Trophoblast cell (in vitro differentiated cells and primary cell): ENCODE measurements around the gene POM121C. TPM values are rescaled to one million over a fixed set of nuclear protein-coding genes. Genes with fewer than 3 reads are reported as not detected.
"Not testable (repeated sequence)": the region's sequence is repeated elsewhere in the genome, so short reads cannot be mapped to it uniquely, and the experiment has no call there.

ENCODE experiments used
- DNase-seq, 2 donors: peaks; one replicate each; pipeline ENCODE4 v3.0.0-alpha.2; 2016
- H2AFZ ChIP-seq: 2 replicates; pipeline ENCODE4 v1.6.1; 2013; ENCODE audit warnings: low read length, moderate library complexity, mild to moderate bottlenecking; ENCODE audit not compliant: insufficient read depth, poor library complexity
- H2AK5ac ChIP-seq: 2 replicates; pipeline ENCODE4 v1.6.1; 2013; ENCODE audit warnings: mild to moderate bottlenecking, low read length
- H2BK120ac ChIP-seq: 2 replicates; pipeline ENCODE4 v1.6.1; 2013; ENCODE audit warnings: low read length, mild to moderate bottlenecking, moderate library complexity; ENCODE audit not compliant: insufficient read depth, poor library complexity
- H2BK12ac ChIP-seq: 2 replicates; pipeline ENCODE4 v1.6.1; 2013; ENCODE audit warnings: mild to moderate bottlenecking, low read length, moderate library complexity
- H2BK5ac ChIP-seq: 2 replicates; pipeline ENCODE4 v1.6.1; 2013; ENCODE audit warnings: low read length, low read depth, moderate library complexity, mild to moderate bottlenecking; ENCODE audit not compliant: poor library complexity
- H3K14ac ChIP-seq: 2 replicates; pipeline ENCODE4 v1.6.1; 2013; ENCODE audit warnings: mild to moderate bottlenecking, low read length
- H3K18ac ChIP-seq: 2 replicates; pipeline ENCODE4 v1.6.1; 2013; ENCODE audit warnings: mild to moderate bottlenecking, low read length
- H3K23ac ChIP-seq: 2 replicates; pipeline ENCODE4 v1.6.1; 2013; ENCODE audit warnings: low read length
- H3K27ac ChIP-seq: 2 replicates; pipeline ENCODE4 v1.5.1; 2013; ENCODE audit warnings: low read depth, mild to moderate bottlenecking, inconsistent platforms, low read length, moderate library complexity
- H3K27me3 ChIP-seq: 2 replicates; pipeline ENCODE4 v1.6.1; 2013; ENCODE audit warnings: inconsistent platforms, mild to moderate bottlenecking, low read length, moderate library complexity; ENCODE audit not compliant: insufficient read depth
- H3K36me3 ChIP-seq, 2 experiments: 1 replicate in 1 of 2; 2 replicates in 1 of 2; pipeline ENCODE4 v1.6.1; 2013; ENCODE audit warnings: low read length in 2 of 2, mild to moderate bottlenecking in 2 of 2, moderate library complexity in 1 of 2; ENCODE audit not compliant: insufficient read depth in 2 of 2, control insufficient read depth in 1 of 2
- H3K4ac ChIP-seq: 2 replicates; pipeline ENCODE4 v1.6.1; 2013; ENCODE audit warnings: low read depth, mild to moderate bottlenecking, low read length, moderate library complexity
- H3K4me1 ChIP-seq, 2 experiments: 1 replicate in 1 of 2; 2 replicates in 1 of 2; pipeline ENCODE4 v1.6.1; 2013; ENCODE audit warnings: low read length in 2 of 2, mild to moderate bottlenecking in 2 of 2, moderate library complexity in 1 of 2; ENCODE audit not compliant: insufficient read depth in 2 of 2, control insufficient read depth in 1 of 2
- H3K4me2 ChIP-seq: 2 replicates; pipeline ENCODE4 v1.6.1; 2013; ENCODE audit warnings: inconsistent platforms, mild to moderate bottlenecking, low read length, moderate library complexity
- H3K4me3 ChIP-seq: 2 replicates; pipeline ENCODE4 v1.5.1; 2013; ENCODE audit warnings: mild to moderate bottlenecking, low read depth, low read length, inconsistent platforms
- H3K79me1 ChIP-seq: one replicate; pipeline ENCODE4 v1.6.1; 2013; ENCODE audit warnings: low read length
- H3K79me2 ChIP-seq: 2 replicates; pipeline ENCODE4 v1.6.1; 2013; ENCODE audit warnings: low read length, mild to moderate bottlenecking; ENCODE audit not compliant: control insufficient read depth, insufficient read depth, poor library complexity
- H3K9ac ChIP-seq: 2 replicates; pipeline ENCODE4 v1.6.1; 2013; ENCODE audit warnings: mild to moderate bottlenecking, low read length
- H3K9me3 ChIP-seq: 2 replicates; pipeline ENCODE4 v1.6.1; 2013; ENCODE audit warnings: low read depth, mild to moderate bottlenecking, control low read depth, inconsistent platforms, low read length; ENCODE audit not compliant: insufficient read depth
- H4K12ac ChIP-seq: 2 replicates; pipeline ENCODE4 v1.6.1; 2013; ENCODE audit warnings: low read depth, mild to moderate bottlenecking, low read length, moderate library complexity
- H4K8ac ChIP-seq: 2 replicates; pipeline ENCODE4 v1.6.1; 2013; ENCODE audit warnings: low read depth, mild to moderate bottlenecking, low read length, moderate library complexity
- H4K91ac ChIP-seq: one replicate; pipeline ENCODE4 v1.6.1; 2013; ENCODE audit warnings: low read depth, mild to moderate bottlenecking, low read length, moderate library complexity
- WGBS: extraction: QIAGEN DNeasy Blood & Tissue Kit; methylation state at CpG from one replicate; pipeline ENCODE4 v1.1.7; 2013; ENCODE audit warnings: missing lambda C conversion rate; ENCODE audit not compliant: insufficient read length, insufficient coverage; ENCODE audit errors: extremely low coverage; 5-methylcytosine and 5-hydroxymethylcytosine counted together
- polyA plus RNA-seq: library from polyadenylated mRNA; stranded (reverse); fragments of 200-250 nt; gene quantifications from 2 replicates; pipeline ENCODE4 v1.2.3, GENCODE V29; 2013

The POM121C gene
- polyA plus RNA-seq = 48.4 and 49.6 TPM in 2 replicates

DNA sequence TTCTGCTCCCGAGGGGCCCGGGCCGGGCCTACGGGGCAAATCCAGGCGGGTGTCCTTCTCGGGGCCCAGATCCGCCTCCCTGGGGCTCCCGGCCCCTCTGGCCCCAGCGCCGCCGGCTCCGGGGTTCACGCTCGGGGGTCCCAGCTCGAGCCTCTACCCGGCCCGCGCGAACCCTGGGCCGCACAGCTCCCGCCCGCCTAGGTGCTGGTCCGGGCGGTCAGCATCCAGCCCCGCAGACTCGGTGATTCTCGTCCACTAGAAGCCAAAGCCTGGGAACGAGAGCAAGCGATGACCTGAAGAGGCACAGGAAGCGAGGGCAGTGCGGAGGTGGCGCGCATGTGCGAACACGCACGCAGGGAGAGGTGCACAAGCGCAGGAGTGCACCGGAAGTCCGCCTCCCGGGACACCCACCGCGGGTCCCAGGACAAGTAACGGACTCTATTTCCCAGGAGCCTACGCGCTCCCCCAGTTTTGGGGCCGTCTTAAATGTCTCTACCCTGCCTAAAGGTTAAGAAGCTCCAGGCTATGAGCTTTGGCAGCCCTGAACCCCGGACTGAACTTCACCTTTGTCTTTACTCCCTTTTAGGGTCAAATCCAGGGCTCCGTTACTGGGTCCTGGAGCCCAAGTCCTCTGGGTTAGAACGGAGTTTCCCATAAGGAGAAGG is at the start of gene POM121C:
TSS of gene POM121C (minus strand) at position 321 of the 665 bp plus-strand sequence. CDS start 44,803 bp downstream, outside the sequence.
- H3K14ac ChIP-seq = peak within 1 kb of the TSS; percentile 53
- H3K18ac ChIP-seq = peak within 1 kb of the TSS; percentile 67
- H3K79me1 ChIP-seq, H3K36me3 ChIP-seq, H3K79me2 ChIP-seq, H2BK5ac ChIP-seq, H3K4me1 ChIP-seq, H2BK120ac ChIP-seq, H3K9me3 ChIP-seq, H2BK12ac ChIP-seq, H2AK5ac ChIP-seq, H3K27me3 ChIP-seq, H3K23ac ChIP-seq: not testable (repeated sequence)
- no CpG with 5 or more reads among the region's 49 CpGs for WGBS
- H4K8ac ChIP-seq = peak within 1 kb of the TSS; percentile 74
- H3K9ac ChIP-seq = peak within 1 kb of the TSS; percentile 89
- H3K4ac ChIP-seq = peak within 1 kb of the TSS; percentile 65
- peak within 1 kb of the TSS; percentile 60 for H4K91ac ChIP-seq
- H2AFZ ChIP-seq = peak within 1 kb of the TSS; percentile 20
- peak within 1 kb of the TSS; percentile 48 for H3K27ac ChIP-seq
- peak within 1 kb of the TSS; percentile 73 for H4K12ac ChIP-seq
- H3K4me3 ChIP-seq = peak within 1 kb of the TSS; percentile 90
- peak; percentile 91 to 92 for DNase-seq
- peak within 1 kb of the TSS; percentile 79 for H3K4me2 ChIP-seq

DNA sequence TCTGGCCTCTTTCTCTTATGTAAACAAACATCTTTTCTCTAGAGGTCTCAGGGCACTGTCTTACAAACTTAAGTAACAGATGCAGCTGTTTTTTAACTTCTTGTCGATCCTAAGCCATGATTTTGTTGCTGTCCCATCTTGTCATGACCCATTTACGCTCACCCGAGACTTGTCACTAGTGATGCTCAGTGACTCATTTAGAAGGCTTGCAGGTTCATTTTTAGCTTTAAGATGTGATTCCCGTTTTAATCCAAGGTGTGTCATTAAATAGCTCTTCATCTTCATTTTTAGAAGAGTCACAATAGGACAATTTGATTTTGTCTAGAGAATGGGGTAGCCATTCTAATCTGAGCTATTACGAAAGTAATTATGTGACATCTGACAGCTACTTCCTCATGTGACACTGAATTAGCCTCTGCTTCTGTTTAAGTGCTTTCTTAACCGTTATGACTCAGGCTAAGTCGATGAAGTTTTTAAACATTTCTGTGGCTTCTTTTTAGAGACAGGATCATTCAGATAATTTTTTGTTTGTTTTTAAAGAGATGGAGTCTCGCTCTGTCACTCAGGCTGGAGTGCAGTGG is 48.7 kb upstream of the POM121C start:
- Histone ChIP-seq H3K23ac (no peak overlapping the region), H2BK5ac (no peak overlapping the region), H3K36me3 (peaks cover 16 to 18% of the 10 kb centered on the region in 2 experiments), H3K27ac (no peak overlapping the region), H4K12ac (no peak overlapping the region), H2AK5ac (no peak overlapping the region), H3K4me2 (no peak overlapping the region), H2AFZ (no peak overlapping the region), H3K9ac (no peak overlapping the region), H3K9me3 (peaks cover 2% of the 10 kb centered on the region), H3K14ac (no peak overlapping the region), H2BK12ac (no peak overlapping the region), H3K4me1 (peaks cover 0 to 6% of the 10 kb centered on the region in 2 experiments), H4K8ac (no peak overlapping the region), H3K79me2 (no peaks in the 10 kb centered on the region), H4K91ac (no peak overlapping the region), H3K18ac (no peak overlapping the region), H3K79me1 (no peaks in the 10 kb centered on the region), H3K4me3 (no peak overlapping the region), H3K4ac (no peak overlapping the region), H2BK120ac (no peak overlapping the region), H3K27me3 (no peaks in the 10 kb centered on the region)
- no CpG with 5 or more reads among the region's 8 CpGs for WGBS
- peak in 1 of 2 donors; percentile 34 for DNase-seq

DNA sequence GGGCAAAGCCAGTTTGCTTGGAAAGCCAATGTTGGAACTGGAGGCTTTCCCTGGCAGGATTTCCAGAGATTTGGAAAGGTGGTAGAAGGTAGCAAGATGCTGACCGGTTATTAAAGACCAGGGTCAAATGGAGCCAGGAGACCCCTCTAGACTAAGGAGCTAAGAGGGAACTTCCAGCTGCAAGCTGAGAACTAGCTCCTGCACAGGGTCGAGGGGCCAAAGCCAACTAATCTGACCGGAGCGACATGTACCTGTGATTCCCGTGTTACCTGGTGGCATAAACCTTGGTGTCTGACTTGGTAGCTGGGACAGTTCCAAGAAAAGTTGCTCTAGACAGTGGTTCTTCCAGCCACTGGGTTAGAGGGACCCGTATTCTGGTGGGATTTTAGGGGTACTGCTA is 47.8 kb upstream of the POM121C start:
- DNase-seq = no peak
- Histone ChIP-seq H3K9ac (no peak overlapping the region), H3K27ac (no peak overlapping the region), H4K8ac (no peak overlapping the region), H3K4me3 (no peak overlapping the region), H3K14ac (no peak overlapping the region), H2BK5ac (no peak overlapping the region), H2BK12ac (no peak overlapping the region), H3K79me2 (no peaks in the 10 kb centered on the region), H4K91ac (no peak overlapping the region), H3K23ac (no peak overlapping the region), H3K4ac (no peak overlapping the region), H3K4me1 (peaks cover 0 to 6% of the 10 kb centered on the region in 2 experiments), H3K9me3 (peaks cover 2% of the 10 kb centered on the region), H3K18ac (no peak overlapping the region), H3K27me3 (no peaks in the 10 kb centered on the region), H4K12ac (no peak overlapping the region), H2AFZ (no peak overlapping the region), H3K4me2 (no peak overlapping the region), H2BK120ac (no peak overlapping the region), H3K79me1 (no peaks in the 10 kb centered on the region), H3K36me3 (peaks cover 14 to 15% of the 10 kb centered on the region in 2 experiments), H2AK5ac (no peak overlapping the region)
- WGBS = no CpG with 5 or more reads among the region's 6 CpGs

DNA sequence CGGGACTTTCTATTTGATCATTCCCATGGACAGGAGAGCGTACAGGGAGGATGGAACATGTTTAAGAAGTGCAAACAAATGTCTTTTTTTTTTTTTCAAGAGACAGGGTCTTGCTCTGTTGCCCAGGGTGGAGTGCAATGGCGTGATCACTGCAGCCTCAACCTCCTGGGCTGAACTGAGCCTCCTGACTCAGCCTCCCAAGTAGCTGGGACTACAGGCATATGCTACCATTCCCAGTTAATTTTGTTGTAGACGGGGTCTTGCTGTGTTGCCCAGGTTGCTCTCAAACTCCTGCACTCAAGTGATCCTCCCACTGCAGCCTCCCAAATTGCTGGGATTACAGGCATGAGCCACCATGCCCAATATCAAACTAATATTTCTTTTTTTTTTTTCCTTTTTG is 46.5 kb upstream of the POM121C start:
- H3K4me3 ChIP-seq = no peak overlapping the region
- H2AFZ ChIP-seq = no peak overlapping the region
- H2BK12ac ChIP-seq = no peak overlapping the region
- no peak overlapping the region for H3K18ac ChIP-seq
- WGBS = no CpG with 5 or more reads among the region's 4 CpGs
- H4K91ac ChIP-seq = no peak overlapping the region
- H4K8ac ChIP-seq = no peak overlapping the region
- H3K14ac ChIP-seq = no peak overlapping the region
- H2BK5ac ChIP-seq = no peak overlapping the region
- no peak overlapping the region for H3K4ac ChIP-seq
- H3K27me3 ChIP-seq = no peaks in the 10 kb centered on the region
- H3K36me3 ChIP-seq = peaks cover 11 to 12% of the 10 kb centered on the region in 2 experiments
- no peak overlapping the region for H3K23ac ChIP-seq
- peaks cover 2% of the 10 kb centered on the region for H3K79me2 ChIP-seq
- no peak for DNase-seq
- H3K9me3 ChIP-seq = peaks cover 2% of the 10 kb centered on the region
- peaks cover 0 to 6% of the 10 kb centered on the region in 2 experiments for H3K4me1 ChIP-seq
- H2BK120ac ChIP-seq = no peak overlapping the region
- no peak overlapping the region for H3K27ac ChIP-seq
- H3K9ac ChIP-seq = no peak overlapping the region
- no peak overlapping the region for H4K12ac ChIP-seq
- no peak overlapping the region for H2AK5ac ChIP-seq
- H3K79me1 ChIP-seq = peaks cover 2% of the 10 kb centered on the region
- H3K4me2 ChIP-seq = no peak overlapping the region
